CD14-positive monocyte (primary cell): ENCODE results near the gene CCDC32. TPM values are rescaled to one million over a fixed set of nuclear protein-coding genes. Genes with fewer than 3 reads are reported as not detected.

Experiments
- DNase-seq, 3 donors: peaks; one replicate each; pipeline ENCODE4 v3.0.0-alpha.2; 2011 to 2022
- H2AFZ ChIP-seq: 2 replicates; pipeline ENCODE4 v1.6.0; 2012; ENCODE audit warnings: mild to moderate bottlenecking, low read depth, low read length, inconsistent platforms; ENCODE audit not compliant: insufficient read depth, poor library complexity, severe bottlenecking
- H3K27ac ChIP-seq, 2 donors: 1 replicate in 1 of 2; 2 replicates in 1 of 2; pipeline ENCODE4 v1.5.1; 2012 to 2013; ENCODE audit warnings: low read length in 2 of 2, control low read depth in 1 of 2, inconsistent platforms in 1 of 2, low read depth in 1 of 2, mild to moderate bottlenecking in 1 of 2
- H3K27me3 ChIP-seq, 2 donors: one replicate each; pipeline versions ENCODE4 v1.6.0 to v1.6.1; 2011 to 2013; ENCODE audit warnings: low read length in 2 of 2; ENCODE audit not compliant: control insufficient read depth in 2 of 2, insufficient read depth in 2 of 2
- H3K36me3 ChIP-seq, 2 donors: replicated peaks in 1 of 2; 1 replicate in 1 of 2; 2 replicates in 1 of 2; pipeline versions ENCODE4 v1.5.1 to v1.6.1; 2012 to 2013; ENCODE audit warnings: low read length in 2 of 2, control low read depth in 1 of 2, inconsistent platforms in 1 of 2, mild to moderate bottlenecking in 1 of 2; ENCODE audit not compliant: insufficient read depth in 2 of 2, control insufficient read depth in 1 of 2
- H3K4me1 ChIP-seq, 2 donors: 1 replicate in 1 of 2; 2 replicates in 1 of 2; pipeline versions ENCODE4 v1.5.1 to v1.6.1; 2012 to 2013; ENCODE audit warnings: low read length in 2 of 2, control low read depth in 1 of 2, inconsistent platforms in 1 of 2, mild to moderate bottlenecking in 1 of 2, moderate library complexity in 1 of 2; ENCODE audit not compliant: insufficient read depth in 2 of 2, control insufficient read depth in 1 of 2
- H3K4me2 ChIP-seq: replicated peaks from 2 replicates; pipeline ENCODE3; 2012; ENCODE audit warnings: low read length, moderate library complexity, mild to moderate bottlenecking; ENCODE audit not compliant: poor library complexity, severe bottlenecking; ENCODE audit errors: extremely low read depth
- H3K4me3 ChIP-seq, 3 experiments: fragments of 200-600 bp in 1 of 3; sonication (generic) in 1 of 3; replicated peaks in 1 of 3; 1 replicate in 2 of 3; 2 replicates in 1 of 3; pipeline ENCODE4 v1.5.1; 2011 to 2013; ENCODE audit warnings: low read length in 3 of 3, mild to moderate bottlenecking in 3 of 3, control low read depth in 2 of 3, low read depth in 2 of 3, inconsistent platforms in 1 of 3, moderate library complexity in 1 of 3
- H3K79me2 ChIP-seq: 2 replicates; pipeline ENCODE4 v1.6.0; 2012; ENCODE audit warnings: mild to moderate bottlenecking, control low read depth, inconsistent platforms, low read length, moderate library complexity; ENCODE audit not compliant: insufficient read depth
- H3K9ac ChIP-seq: 2 replicates; pipeline ENCODE4 v1.6.0; 2017; ENCODE audit warnings: low read length, mild to moderate bottlenecking; ENCODE audit not compliant: insufficient read depth, poor library complexity, severe bottlenecking
- H3K9me3 ChIP-seq, 2 donors: replicated peaks in 1 of 2; 1 replicate in 1 of 2; 2 replicates in 1 of 2; pipeline versions ENCODE4 v1.5.1 to v1.6.1; 2012 to 2013; ENCODE audit warnings: low read length in 2 of 2, control low read depth in 1 of 2; ENCODE audit not compliant: control insufficient read depth in 1 of 2, insufficient read depth in 1 of 2
- H4K20me1 ChIP-seq: 2 replicates; pipeline ENCODE4 v1.6.0; 2012; ENCODE audit warnings: mild to moderate bottlenecking, low read length, control low read depth, moderate library complexity; ENCODE audit not compliant: insufficient read depth
- H3K27ac Mint-ChIP-seq, 7 donors: one replicate each; pipeline ENCODE4 v1.8.0; 2020; ENCODE audit warnings: mild to moderate bottlenecking in 7 of 7, mixed read lengths in 7 of 7, moderate library complexity in 6 of 7, inconsistent platforms in 2 of 7
- H3K27me3 Mint-ChIP-seq, 3 donors: one replicate each; pipeline ENCODE4 v1.8.0; 2021 to 2022; ENCODE audit warnings: low read depth in 3 of 3, mild to moderate bottlenecking in 3 of 3, mixed read lengths in 3 of 3, moderate library complexity in 3 of 3, inconsistent platforms in 1 of 3
- H3K36me3 Mint-ChIP-seq, 2 donors: one replicate each; pipeline ENCODE4 v1.8.0; 2020; ENCODE audit warnings: mixed read lengths in 2 of 2, inconsistent platforms in 1 of 2, mild to moderate bottlenecking in 1 of 2
- H3K4me1 Mint-ChIP-seq: one replicate; pipeline ENCODE4 v1.8.0; 2020; ENCODE audit warnings: mild to moderate bottlenecking, mixed read lengths
- H3K4me3 Mint-ChIP-seq, 2 donors: one replicate each; pipeline ENCODE4 v1.8.0; 2020; ENCODE audit warnings: mild to moderate bottlenecking in 2 of 2, mixed read lengths in 2 of 2, moderate library complexity in 1 of 2
- H3K9me3 Mint-ChIP-seq, 7 donors: one replicate each; pipeline ENCODE4 v1.8.0; 2020 to 2022; ENCODE audit warnings: mixed read lengths in 7 of 7, mild to moderate bottlenecking in 6 of 7, moderate library complexity in 6 of 7, inconsistent platforms in 2 of 7
- WGBS: methylation state at CpG from one replicate; pipeline ENCODE4 v1.1.5; 2013; ENCODE audit warnings: missing lambda C conversion rate; ENCODE audit not compliant: insufficient coverage; 5-methylcytosine and 5-hydroxymethylcytosine counted together
- intact Hi-C, 2 donors: fragments of 100-400 bp; cut with micrococcal nuclease; formaldehyde crosslinking; loops; one replicate each; pipeline versions ENCODE4 v1.15.0 to v1.15.1; 2023
- polyA minus RNA-seq: library from RNA; depleted of rRNA, polyadenylated mRNA; stranded (reverse); fragments of >200 nt; gene quantifications from 2 replicates; pipeline ENCODE4 v1.2.3, GENCODE V29; 2012
- polyA plus RNA-seq, 3 donors: library from polyadenylated mRNA; depleted of rRNA in 1 of 3; unstranded in 2 of 3; stranded (reverse) in 1 of 3; fragments of 300-500 nt in 2 of 3; fragments of >200 nt in 1 of 3; fragmentation: Illumina TruSeq in 2 of 3; gene quantifications; 1 replicate in 2 of 3; 2 replicates in 1 of 3; pipeline ENCODE4 v1.2.3, GENCODE V29; 2012 to 2021
- total RNA-seq, 12 experiments: library from RNA in 1 of 12; stranded (reverse) in 1 of 12; fragments of 120-200 nt in 1 of 12; gene quantifications; one replicate each; pipeline ENCODE4 v1.2.4 and lab custom pipeline; 2013 to 2026; ENCODE audit warnings: mixed read lengths in 6 of 12, inconsistent platforms in 1 of 12
- TF ChIP-seq, protein P1 (sequence below): fragments of 200-600 bp; IDR thresholded peaks from one replicate; pipeline ENCODE4 v1.8.0; 2022; ENCODE audit warnings: antibody characterized with exemption, mild to moderate bottlenecking

CCDC32 gene, protein sequence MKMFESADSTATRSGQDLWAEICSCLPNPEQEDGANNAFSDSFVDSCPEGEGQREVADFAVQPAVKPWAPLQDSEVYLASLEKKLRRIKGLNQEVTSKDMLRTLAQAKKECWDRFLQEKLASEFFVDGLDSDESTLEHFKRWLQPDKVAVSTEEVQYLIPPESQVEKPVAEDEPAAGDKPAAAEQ
- 27.6 TPM for total RNA-seq (2013)
- polyA plus RNA-seq (10 to 100 TPM in 2 of 3 donors, 1 to 10 TPM in 1; 7.5 to 37.3 (median 30.8) TPM), polyA minus RNA-seq (5.6 and 6.7 TPM in 2 replicates), total RNA-seq (lab: John Stamatoyannopoulos, UW) (9.1 to 27.7 (median 17.4) reads per million in 11 experiments)

- Mint-ChIP-seq H3K27ac (peak within 1 kb of the TSS; percentile 95 to 99 (median 98)), H3K4me3 (peak within 1 kb of the TSS; percentile 98 to 99), H3K9me3 (no peaks in the 10 kb centered on the region), H3K4me1 (peaks cover 35% of the 10 kb centered on the region), H3K27me3 (peaks cover 1 to 8% (median 2%) of the 10 kb centered on the region in 3 donors), H3K36me3 (peaks cover 9 to 21% of the 10 kb centered on the region in 2 donors)
- peaks cover 0 to 4% of the 10 kb centered on the region in 2 donors for H3K27me3 ChIP-seq
- DNase-seq: peak; percentile 96 to 98 (median 97)
- peak within 1 kb of the TSS; percentile 93 for H3K9ac ChIP-seq
- peaks cover 9 to 21% of the 10 kb centered on the region in 2 donors for H3K36me3 ChIP-seq
- H3K79me2 ChIP-seq: peaks cover 26% of the 10 kb centered on the region
- WGBS: 0% methylated on average over 23 of the region's 40 CpGs
- TF ChIP-seq, protein P1, sequence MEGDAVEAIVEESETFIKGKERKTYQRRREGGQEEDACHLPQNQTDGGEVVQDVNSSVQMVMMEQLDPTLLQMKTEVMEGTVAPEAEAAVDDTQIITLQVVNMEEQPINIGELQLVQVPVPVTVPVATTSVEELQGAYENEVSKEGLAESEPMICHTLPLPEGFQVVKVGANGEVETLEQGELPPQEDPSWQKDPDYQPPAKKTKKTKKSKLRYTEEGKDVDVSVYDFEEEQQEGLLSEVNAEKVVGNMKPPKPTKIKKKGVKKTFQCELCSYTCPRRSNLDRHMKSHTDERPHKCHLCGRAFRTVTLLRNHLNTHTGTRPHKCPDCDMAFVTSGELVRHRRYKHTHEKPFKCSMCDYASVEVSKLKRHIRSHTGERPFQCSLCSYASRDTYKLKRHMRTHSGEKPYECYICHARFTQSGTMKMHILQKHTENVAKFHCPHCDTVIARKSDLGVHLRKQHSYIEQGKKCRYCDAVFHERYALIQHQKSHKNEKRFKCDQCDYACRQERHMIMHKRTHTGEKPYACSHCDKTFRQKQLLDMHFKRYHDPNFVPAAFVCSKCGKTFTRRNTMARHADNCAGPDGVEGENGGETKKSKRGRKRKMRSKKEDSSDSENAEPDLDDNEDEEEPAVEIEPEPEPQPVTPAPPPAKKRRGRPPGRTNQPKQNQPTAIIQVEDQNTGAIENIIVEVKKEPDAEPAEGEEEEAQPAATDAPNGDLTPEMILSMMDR: no peak
- H2AFZ ChIP-seq: peak within 1 kb of the TSS; percentile 96
- H3K4me3 ChIP-seq: peak within 1 kb of the TSS; percentile 54 to 99 (median 91)
- peak within 1 kb of the TSS; percentile 95 for H3K4me2 ChIP-seq
- no peaks in the 10 kb centered on the region for H3K9me3 ChIP-seq
- no peaks in the 10 kb centered on the region for H4K20me1 ChIP-seq
- intact Hi-C loops: loop anchor here (10.0 kb wide), 2 partner anchors 130 to 190 kb away; partner anchors contain the start of genes RAD51 (in 1 of the 2) and RMDN3 (in 1 of the 2)
- H3K27ac ChIP-seq: peak within 1 kb of the TSS; percentile 83 to 97
- peaks cover 23 to 30% of the 10 kb centered on the region in 2 donors for H3K4me1 ChIP-seq
Observed at GRCh38 chr15:40564591-40565332, at the start of gene CCDC32. TSS of gene CCDC32 (minus strand) at chr15:40565042. CDS start at chr15:40563015, 2,027 bp downstream.

GRCh38 chr15:40613080-40613479, 48.2 kb upstream of the CCDC32 start:
- H3K4me1 Mint-ChIP-seq: peaks cover 8% of the 10 kb centered on the region

More at GRCh38 chr15:40613080-40613479, 48.2 kb upstream of the CCDC32 start:
- Histone ChIP-seq H4K20me1 (no peaks in the 10 kb centered on the region), H3K9me3 (no peaks in the 10 kb centered on the region), H3K9ac (no peak overlapping the region), H2AFZ (no peak overlapping the region), H3K27me3 (no peaks in the 10 kb centered on the region), H3K4me2 (no peak overlapping the region), H3K79me2 (peaks cover 4% of the 10 kb centered on the region), H3K36me3 (peaks cover 15 to 40% of the 10 kb centered on the region in 2 donors), H3K4me1 (peaks cover 8% of the 10 kb centered on the region in 2 donors), H3K4me3 (no peak overlapping the region), H3K27ac (no peak overlapping the region)
- no peaks in the 10 kb centered on the region for H3K27me3 Mint-ChIP-seq
- no CpG with 5 or more reads among the region's 5 CpGs for WGBS
- TF ChIP-seq, protein P1: no peak
- intact Hi-C loops: no loop called here
- H3K27ac Mint-ChIP-seq: peak overlapping the region in 1 of 7 donors; percentile 26
- no peaks in the 10 kb centered on the region for H3K9me3 Mint-ChIP-seq
- no peak for DNase-seq
- H3K4me3 Mint-ChIP-seq: no peak overlapping the region
- H3K36me3 Mint-ChIP-seq: peaks cover 14 to 51% of the 10 kb centered on the region in 2 donors
